HG02885 (cell line): ENCODE results near the gene PTPRB.
"Not testable (repeated sequence)": the region's sequence is repeated elsewhere in the genome, so short reads cannot be mapped to it uniquely, and the experiment has no call there.

Experiments
- ATAC-seq: cut with Tn5 transposase; IDR thresholded peaks from one replicate; pipeline ENCODE4 v1.9.1; 2021; ENCODE audit warnings: mild to moderate bottlenecking; ENCODE audit not compliant: unreplicated experiment, poor library complexity

Gene PTPRB

DNA sequence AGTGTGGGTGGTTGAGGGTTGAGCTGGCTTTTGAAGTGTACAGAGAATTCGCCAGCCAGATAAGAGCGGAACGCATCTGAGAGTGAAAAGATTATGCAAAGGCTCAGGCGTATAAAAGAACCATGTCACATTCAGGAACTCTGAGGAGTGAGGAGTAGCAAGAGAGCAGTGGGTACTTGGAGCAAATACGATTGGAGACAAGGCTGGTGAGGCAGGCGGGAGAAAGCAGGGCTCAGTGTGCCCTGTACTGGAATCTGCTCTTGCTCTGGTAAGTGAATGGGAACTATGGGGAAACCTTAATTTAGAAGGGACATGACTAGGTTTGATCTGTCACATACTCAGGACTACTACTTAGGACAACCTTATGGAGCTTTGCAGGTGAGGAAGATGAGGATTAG is 87.0 kb downstream of the PTPRB start:
- no peak for ATAC-seq

DNA sequence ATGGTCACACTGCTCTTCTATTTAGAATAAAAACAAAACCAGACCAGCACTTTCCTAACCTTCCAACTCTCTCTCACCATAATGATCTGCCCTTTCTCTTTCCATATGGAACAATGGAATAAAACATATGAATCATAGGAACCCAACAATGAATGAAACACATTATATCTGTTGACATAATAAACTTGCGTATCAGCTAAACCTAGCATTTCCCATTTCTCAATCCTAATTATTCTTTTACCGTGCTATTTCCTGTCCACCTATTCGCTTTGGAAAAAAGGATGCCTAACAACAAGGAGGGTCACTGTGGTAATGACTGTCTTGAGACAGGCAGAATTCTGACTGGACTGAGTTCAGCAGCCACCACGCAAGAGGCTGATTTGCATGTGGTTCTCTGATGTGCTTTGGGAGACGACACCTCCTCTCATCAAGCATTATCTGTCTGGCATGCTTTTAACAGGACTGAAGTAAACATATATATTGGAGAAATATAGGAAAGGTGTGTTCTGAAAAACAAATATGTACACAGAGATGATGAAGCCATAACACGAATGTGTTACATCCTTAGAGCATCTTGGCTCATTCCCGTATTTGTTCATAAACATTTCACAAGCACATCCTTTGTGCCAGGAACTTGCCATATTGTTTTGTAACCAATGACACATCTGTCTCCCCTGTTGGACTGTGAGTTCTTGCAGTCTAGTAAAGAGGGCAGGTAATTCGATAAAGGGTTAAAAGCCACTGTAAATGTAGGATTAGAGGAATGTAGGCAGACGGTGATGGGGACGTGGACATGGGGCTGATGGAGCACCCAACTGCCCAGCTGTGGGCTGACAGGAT is 87.7 kb downstream of the PTPRB start:
- no peak for ATAC-seq

- no peak for ATAC-seq
Observed at GRCh38 chr12:70543444-70543843, 93.8 kb downstream of the PTPRB start.

DNA sequence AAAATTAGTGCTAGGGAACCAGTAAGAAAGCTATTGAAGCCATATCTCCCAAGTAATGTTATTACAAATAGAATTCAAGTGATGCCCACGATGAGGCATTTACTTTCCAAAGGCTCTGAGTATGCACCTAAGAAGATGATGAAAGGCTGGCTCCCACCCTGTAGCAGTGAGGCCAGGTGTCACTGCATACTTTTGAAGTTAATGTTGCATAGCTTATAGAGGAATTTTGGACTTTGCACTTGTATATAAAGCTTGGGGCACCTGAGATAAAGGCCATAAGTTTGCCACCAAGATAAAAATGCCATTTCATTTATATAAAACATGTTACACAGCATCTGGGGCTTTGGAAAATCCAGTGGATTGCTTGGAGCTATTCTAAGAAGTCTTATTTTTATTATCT is 96.2 kb downstream of the PTPRB start:
- ATAC-seq: no peak

GRCh38 chr12:70536650-70537049 is 100.6 kb downstream of the PTPRB start:
- ATAC-seq: no peak

DNA sequence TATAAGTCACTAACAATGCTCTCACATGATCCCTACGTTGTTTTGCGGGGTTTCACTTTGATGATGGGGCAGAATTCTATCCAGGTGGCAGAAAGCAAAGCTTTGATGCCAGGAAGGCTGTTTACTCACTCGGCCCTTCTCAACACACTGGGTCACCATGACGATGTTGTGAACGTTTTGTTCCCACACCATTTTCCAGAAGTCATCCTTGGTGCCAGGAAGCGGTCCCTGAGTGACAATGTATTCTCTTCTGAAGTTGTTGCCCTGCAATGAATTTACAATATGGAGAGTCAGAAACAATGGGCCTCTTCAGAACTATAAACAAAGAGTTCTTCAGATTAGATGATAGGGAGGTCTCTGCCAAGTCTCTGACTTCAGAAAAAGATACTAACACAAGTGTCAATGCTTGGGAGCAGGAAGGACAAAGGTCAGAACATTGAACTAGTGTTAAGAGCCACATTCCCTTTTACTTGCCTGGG is 101.3 kb downstream of the PTPRB start:
- ATAC-seq: no peak

DNA sequence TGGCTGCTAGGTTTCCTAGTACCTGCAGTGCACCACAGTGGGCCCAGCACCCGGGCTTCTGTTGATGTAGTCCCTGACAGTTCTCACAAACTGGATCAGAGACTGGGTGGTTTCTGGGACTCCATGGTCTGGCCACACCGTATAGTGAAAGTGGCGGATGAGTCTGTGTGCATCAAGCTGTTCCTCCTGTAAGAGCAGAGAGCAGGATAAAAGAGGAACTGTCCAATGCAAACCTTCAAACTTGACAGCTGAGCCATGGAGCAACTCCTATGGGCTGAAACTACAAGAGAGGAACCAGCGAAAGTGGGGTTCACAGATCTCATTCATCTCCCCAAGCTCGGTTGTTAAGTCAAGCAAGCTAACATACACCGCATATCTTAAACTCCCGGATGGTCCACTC is 102.8 kb downstream of the PTPRB start:
- ATAC-seq: no peak

- no peak for ATAC-seq
Observed at GRCh38 chr12:70529647-70530046, 107.6 kb downstream of the PTPRB start.

GRCh38 chr12:70520847-70521246 is 116.4 kb downstream of the PTPRB start:
- no peak for ATAC-seq

- ATAC-seq: no peak
Observed at GRCh38 chr12:70513426-70513825, 123.8 kb downstream of the PTPRB start.

DNA sequence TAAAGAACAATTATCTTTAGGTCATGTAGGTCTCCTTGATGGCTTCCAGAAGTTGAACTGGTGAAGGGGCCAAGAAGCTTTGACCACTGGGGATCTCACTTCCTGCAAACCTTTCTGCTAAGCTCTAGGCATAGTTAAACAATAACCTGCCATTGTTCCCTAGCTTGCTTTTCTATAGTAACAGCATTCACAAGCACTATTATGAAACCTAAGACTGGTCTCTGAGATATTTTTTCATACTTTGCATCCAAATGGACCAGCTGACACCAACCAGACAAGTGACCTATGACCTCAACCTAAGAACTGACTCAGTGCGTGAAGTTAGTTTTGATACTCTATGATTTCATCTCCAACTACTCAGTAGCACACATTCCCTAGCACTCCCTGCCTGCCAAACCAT is 129.1 kb downstream of the PTPRB start:
- no peak for ATAC-seq

GRCh38 chr12:70507442-70507841 is 129.8 kb downstream of the PTPRB start:
- no peak for ATAC-seq

- ATAC-seq: no peak
Observed at GRCh38 chr12:70497508-70497907, 139.7 kb downstream of the PTPRB start.

GRCh38 chr12:70492904-70493303 is 144.3 kb downstream of the PTPRB start:
- ATAC-seq: not testable (repeated sequence)

- ATAC-seq: not testable (repeated sequence)
Observed at GRCh38 chr12:70490928-70491327, 146.3 kb downstream of the PTPRB start.

DNA sequence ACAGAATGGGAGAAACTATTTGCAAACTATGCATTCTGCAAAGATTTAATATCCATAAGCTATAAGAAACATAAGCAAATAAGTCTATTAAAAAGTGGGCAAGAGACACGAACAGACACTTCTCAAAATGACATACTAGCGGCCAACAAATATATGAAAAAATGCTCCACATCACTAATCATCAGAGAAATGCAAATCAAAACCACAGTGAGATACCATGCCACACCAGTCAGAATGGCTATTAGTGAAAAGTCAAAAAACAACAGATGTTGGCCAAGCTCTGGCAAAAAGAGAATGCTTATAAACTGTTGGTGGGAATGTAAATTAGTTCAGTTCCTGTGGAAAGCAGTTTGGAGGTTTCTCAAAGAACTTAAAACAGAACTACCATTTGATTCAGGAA is 149.8 kb downstream of the PTPRB start:
- no peak for ATAC-seq

DNA sequence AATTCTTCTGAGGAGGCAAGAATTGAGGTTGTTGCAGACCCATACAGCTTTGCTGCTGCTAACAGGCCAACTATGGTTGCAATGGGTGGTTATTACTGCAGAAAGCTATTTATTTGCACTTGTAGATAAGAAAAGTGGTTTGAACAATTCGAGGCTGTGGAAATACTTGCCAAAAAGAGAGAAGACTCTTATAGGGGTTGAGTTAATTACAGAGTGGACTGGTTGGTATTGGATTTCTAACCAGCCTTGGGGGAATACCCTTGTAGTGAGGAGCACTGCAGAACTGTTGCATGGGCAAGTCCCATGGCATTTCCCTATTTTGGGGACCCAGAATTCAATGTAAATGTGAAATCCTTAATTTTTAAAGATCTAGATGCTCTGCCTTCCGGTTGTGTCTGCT is 150.6 kb downstream of the PTPRB start:
- ATAC-seq: peak; percentile 41

GRCh38 chr12:70485704-70486103 is 151.5 kb downstream of the PTPRB start:
- ATAC-seq: no peak

- ATAC-seq: no peak
Observed at GRCh38 chr12:70484464-70484863, 152.8 kb downstream of the PTPRB start.

DNA sequence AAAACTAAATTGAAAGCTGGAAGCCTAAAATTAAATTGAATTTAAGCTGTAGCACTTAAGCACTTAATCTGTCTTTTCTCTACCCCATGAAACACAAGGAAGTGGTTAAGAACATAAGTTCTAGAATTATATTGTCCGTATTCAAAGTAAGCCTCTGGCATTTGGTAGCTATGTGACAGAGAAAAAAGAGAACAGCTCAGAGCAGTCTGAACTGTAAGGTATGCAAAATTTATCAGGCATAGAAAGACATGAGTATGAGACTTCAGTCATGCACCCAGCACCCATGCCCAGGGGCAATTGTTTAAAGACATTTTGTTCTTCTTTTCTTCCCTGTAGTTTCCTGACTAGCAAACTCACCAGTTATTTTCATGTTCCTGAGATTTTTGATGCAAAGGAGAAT is 154.5 kb downstream of the PTPRB start:
- ATAC-seq: peak; percentile 42

GRCh38 chr12:70469221-70469820 is 167.9 kb downstream of the PTPRB start:
- ATAC-seq: peak; percentile 43

DNA sequence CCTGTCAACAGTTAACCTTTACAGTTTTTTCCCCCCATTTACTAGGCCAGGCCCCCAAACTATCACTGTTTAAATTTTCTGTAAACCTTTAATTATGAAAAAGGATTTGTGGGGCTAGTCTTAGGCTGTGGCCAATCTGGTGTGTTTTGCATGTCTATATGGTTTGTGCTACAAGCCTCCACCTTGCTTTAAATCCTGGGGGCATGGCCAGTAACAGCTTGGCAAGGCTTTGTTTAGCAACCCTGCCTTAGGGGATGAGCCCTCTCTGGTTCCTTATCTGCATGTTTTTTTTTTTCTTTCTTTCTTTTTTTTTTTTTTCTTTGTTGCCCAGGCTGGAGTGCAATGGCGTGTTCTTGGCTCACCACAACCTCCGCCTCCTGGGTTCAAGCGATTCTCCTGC is 168.5 kb downstream of the PTPRB start:
- peak; percentile 30 for ATAC-seq
